BLaER1 (cell line): ENCODE measurements around the gene R3HDM2.

ENCODE experiments used
- H3K27ac ChIP-seq: shearing (Covaris generic); formaldehyde crosslinking; 2 replicates; pipeline ENCODE4 v1.8.1; 2022
- H3K27me3 ChIP-seq: shearing (Covaris generic); formaldehyde crosslinking; 2 replicates; pipeline ENCODE4 v1.8.1; 2022
- H3K36me3 ChIP-seq: shearing (Covaris generic); formaldehyde crosslinking; 2 replicates; pipeline ENCODE4 v1.8.1; 2022
- H3K4me1 ChIP-seq: shearing (Covaris generic); formaldehyde crosslinking; 2 replicates; pipeline ENCODE4 v1.8.1; 2022
- H3K4me2 ChIP-seq: shearing (Covaris generic); formaldehyde crosslinking; 2 replicates; pipeline ENCODE4 v1.8.1; 2022
- H3K4me3 ChIP-seq: shearing (Covaris generic); formaldehyde crosslinking; 2 replicates; pipeline ENCODE4 v1.8.1; 2022
- H3K9ac ChIP-seq: shearing (Covaris generic); formaldehyde crosslinking; 2 replicates; pipeline ENCODE4 v1.8.1; 2022
- H3K9me3 ChIP-seq: shearing (Covaris generic); formaldehyde crosslinking; 2 replicates; pipeline ENCODE4 v1.8.1; 2022
- H4K20me1 ChIP-seq: shearing (Covaris generic); formaldehyde crosslinking; 2 replicates; pipeline ENCODE4 v1.8.1; 2022
- Cebpa-rat ChIP-seq: shearing (Covaris generic); IDR thresholded peaks from 2 replicates; pipeline ENCODE4 v1.8.1; 2022

The R3HDM2 gene

DNA sequence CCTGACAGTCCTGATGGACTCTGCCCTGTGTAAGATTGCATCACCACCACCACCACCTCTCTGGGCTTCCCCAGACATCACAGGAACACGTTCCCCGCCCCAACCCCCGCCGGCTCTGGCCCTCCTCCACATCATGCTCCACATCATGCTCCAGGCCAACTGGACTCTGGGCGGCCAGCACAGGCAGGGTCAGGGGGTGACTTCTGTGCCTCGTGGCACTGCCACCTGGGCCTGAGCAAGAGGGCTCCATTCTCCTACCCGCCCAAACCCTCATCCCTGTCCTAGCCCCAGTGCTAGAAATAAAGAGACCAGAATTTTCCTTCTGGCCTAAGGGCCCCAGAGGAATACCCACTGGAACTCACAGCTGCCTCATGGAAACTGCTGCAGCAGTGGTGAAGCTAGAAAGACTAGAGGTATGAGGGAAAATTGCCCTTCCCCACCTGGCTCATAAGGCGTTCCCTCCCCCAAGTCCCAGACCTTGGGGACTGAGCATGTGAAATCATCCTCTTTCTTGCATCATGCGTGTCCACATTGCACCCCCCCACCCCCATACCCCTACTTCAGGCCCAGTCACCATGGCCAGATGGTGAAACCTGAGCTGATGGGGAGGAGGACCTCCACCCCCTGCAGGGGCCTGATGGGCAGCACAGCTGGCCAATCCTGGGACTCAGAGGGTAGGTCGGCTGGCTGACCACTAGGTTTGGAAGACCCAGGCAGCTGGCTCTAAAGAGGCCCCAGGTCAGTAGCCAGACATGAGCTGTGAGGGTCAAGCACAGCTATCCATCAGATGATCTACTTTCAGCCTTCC, 23.9 kb upstream of the R3HDM2 start, which contains the start of gene INHBE:
Gene INHBE (plus strand): TSS at position 742 of the 808 bp plus-strand sequence. CDS start 230 bp downstream, outside the sequence.
- peak; percentile 62; the same call in 1 of the 2 replicates for TF ChIP-seq Cebpa-rat
- Histone ChIP-seq H3K9me3 (no peaks in the 10 kb centered on the region), H3K27ac (peak within 1 kb of the TSS; percentile 69), H4K20me1 (no peaks in the 10 kb centered on the region), H3K4me2 (peak within 1 kb of the TSS; percentile 59), H3K36me3 (no peaks in the 10 kb centered on the region), H3K9ac (peak within 1 kb of the TSS; percentile 49), H3K27me3 (no peaks in the 10 kb centered on the region), H3K4me3 (peak within 1 kb of the TSS; percentile 35; the same call in 1 of the 2 replicates), H3K4me1 (peaks cover 74% of the 10 kb centered on the region)

DNA sequence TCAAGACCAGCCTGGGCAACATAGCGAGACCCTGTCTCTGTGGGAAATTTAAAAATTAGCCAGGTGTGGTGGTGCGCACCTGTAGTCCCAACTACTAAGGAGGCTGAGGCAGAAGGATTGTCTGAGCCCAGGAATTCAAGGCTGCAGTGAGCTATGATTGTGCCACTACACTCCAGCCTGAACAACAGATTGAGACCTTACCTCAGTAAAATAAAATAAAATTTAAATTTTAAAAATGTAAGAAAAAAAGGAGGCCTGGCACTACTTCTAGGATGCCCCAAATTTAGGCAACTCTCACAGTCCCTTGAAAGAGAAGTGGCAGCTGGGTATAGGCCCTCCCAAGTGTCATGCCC, 23.3 kb upstream of the R3HDM2 start:
- peak overlapping the region; percentile 69 for H3K27ac ChIP-seq
- H3K9ac ChIP-seq, result 0 out of 2 replicates have a peak overlapping the region, but pooled peaks have one; percentile 49
- H3K4me1 ChIP-seq, result peaks cover 74% of the 10 kb centered on the region
- no peaks in the 10 kb centered on the region for H3K9me3 ChIP-seq
- no peaks in the 10 kb centered on the region for H3K27me3 ChIP-seq
- no peaks in the 10 kb centered on the region for H4K20me1 ChIP-seq
- H3K36me3 ChIP-seq, result no peaks in the 10 kb centered on the region
- TF ChIP-seq Cebpa-rat, result no peak; the same call in 1 of the 2 replicates
- no peak overlapping the region for H3K4me3 ChIP-seq
- peak overlapping the region; percentile 59 for H3K4me2 ChIP-seq

- Histone ChIP-seq H3K4me3 (no peak overlapping the region), H3K27ac (peak overlapping the region; percentile 69), H3K4me1 (peaks cover 66% of the 10 kb centered on the region), H4K20me1 (no peaks in the 10 kb centered on the region), H3K27me3 (no peaks in the 10 kb centered on the region), H3K9ac (0 out of 2 replicates have a peak overlapping the region, but pooled peaks have one; percentile 38), H3K9me3 (no peaks in the 10 kb centered on the region), H3K4me2 (peak overlapping the region; percentile 81), H3K36me3 (no peaks in the 10 kb centered on the region)
- TF ChIP-seq Cebpa-rat, result no peak
These were observed 22.2 kb upstream of the R3HDM2 start for GRCh38 chr12:57452937-57453509.

GRCh38 chr12:57452181-57452936, 21.5 kb upstream of the R3HDM2 start:
- peak overlapping the region; percentile 69 for H3K27ac ChIP-seq
- peak overlapping the region; percentile 81 for H3K4me2 ChIP-seq
- no peaks in the 10 kb centered on the region for H3K36me3 ChIP-seq

GRCh38 chr12:57451233-57451778, 20.5 kb upstream of the R3HDM2 start:
- H3K36me3 ChIP-seq, result no peaks in the 10 kb centered on the region
- TF ChIP-seq Cebpa-rat, result no peak
- H4K20me1 ChIP-seq, result no peaks in the 10 kb centered on the region
- H3K4me2 ChIP-seq, result peak overlapping the region; percentile 81
- H3K4me1 ChIP-seq, result peaks cover 54% of the 10 kb centered on the region
- 0 out of 2 replicates have a peak overlapping the region, but pooled peaks have one; percentile 18 for H3K27ac ChIP-seq
- H3K4me3 ChIP-seq, result no peak overlapping the region
- H3K27me3 ChIP-seq, result no peaks in the 10 kb centered on the region
- H3K9ac ChIP-seq, result no peak overlapping the region
- H3K9me3 ChIP-seq, result no peaks in the 10 kb centered on the region

More at GRCh38 chr12:57452181-57452936, 21.5 kb upstream of the R3HDM2 start:
- Histone ChIP-seq H3K27me3 (no peaks in the 10 kb centered on the region), H3K9ac (peak overlapping the region; percentile 38; the same call in 1 of the 2 replicates), H4K20me1 (no peaks in the 10 kb centered on the region), H3K4me1 (peaks cover 61% of the 10 kb centered on the region), H3K9me3 (no peaks in the 10 kb centered on the region), H3K4me3 (no peak overlapping the region)
- no peak for TF ChIP-seq Cebpa-rat

DNA sequence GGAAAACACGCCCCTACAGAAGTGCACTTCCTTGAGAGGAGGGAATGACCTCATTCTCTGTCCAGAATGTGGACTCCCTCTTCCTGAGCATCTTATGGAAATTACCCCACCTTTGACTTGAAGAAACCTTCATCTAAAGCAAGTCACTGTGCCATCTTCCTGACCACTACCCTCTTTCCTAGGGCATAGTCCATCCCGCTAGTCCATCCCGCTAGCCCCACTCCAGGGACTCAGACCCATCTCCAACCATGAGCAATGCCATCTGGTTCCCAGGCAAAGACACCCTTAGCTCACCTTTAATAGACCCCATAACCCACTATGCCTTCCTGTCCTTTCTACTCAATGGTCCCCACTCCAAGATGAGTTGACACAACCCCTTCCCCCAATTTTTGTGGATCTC, 19.2 kb upstream of the R3HDM2 start:
- no peaks in the 10 kb centered on the region for H4K20me1 ChIP-seq
- no peaks in the 10 kb centered on the region for H3K27me3 ChIP-seq
- no peak overlapping the region for H3K9ac ChIP-seq
- H3K27ac ChIP-seq, result no peak overlapping the region
- H3K36me3 ChIP-seq, result no peaks in the 10 kb centered on the region
- H3K9me3 ChIP-seq, result no peaks in the 10 kb centered on the region
- no peak for TF ChIP-seq Cebpa-rat
- no peak overlapping the region for H3K4me2 ChIP-seq
- no peak overlapping the region for H3K4me3 ChIP-seq
- H3K4me1 ChIP-seq, result peaks cover 41% of the 10 kb centered on the region

DNA sequence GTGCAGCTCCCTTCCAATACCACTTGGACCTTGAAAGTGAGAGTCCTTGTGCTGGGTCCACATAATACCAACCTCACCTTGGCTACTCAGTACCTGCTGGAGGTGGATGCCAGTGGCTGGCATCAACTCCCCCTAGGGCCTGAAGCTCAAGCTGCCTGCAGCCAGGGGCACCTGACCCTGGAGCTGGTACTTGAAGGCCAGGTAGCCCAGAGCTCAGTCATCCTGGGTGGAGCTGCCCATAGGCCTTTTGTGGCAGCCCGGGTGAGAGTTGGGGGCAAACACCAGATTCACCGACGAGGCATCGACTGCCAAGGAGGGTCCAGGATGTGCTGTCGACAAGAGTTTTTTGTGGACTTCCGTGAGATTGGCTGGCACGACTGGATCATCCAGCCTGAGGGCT, 18.5 kb upstream of the R3HDM2 start:
- Histone ChIP-seq H3K4me3 (no peak overlapping the region), H3K36me3 (no peaks in the 10 kb centered on the region), H3K27ac (no peak overlapping the region), H4K20me1 (no peaks in the 10 kb centered on the region), H3K27me3 (no peaks in the 10 kb centered on the region), H3K9me3 (no peaks in the 10 kb centered on the region), H3K9ac (no peak overlapping the region), H3K4me2 (no peak overlapping the region), H3K4me1 (peaks cover 35% of the 10 kb centered on the region)
- no peak for TF ChIP-seq Cebpa-rat

DNA sequence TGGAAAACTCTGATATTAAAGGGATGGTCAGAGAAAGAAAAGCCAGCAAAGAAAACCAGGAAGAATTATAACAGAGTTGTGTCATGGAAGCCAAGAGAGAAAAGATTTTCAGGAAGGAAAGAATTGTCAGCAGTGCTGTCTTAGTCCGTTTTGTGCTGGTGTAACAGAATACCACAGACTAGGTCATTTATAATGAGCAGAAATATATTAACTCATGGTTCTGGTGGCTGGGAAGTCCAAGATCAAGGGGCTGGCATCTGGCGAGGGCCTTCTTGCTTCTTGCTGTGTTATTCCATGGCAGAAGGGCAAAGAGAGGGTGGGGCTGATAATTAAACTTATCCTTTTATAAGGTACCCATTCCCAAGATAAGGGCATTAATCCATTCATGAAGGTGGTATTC, 17.8 kb upstream of the R3HDM2 start:
- TF ChIP-seq Cebpa-rat, result no peak

GRCh38 chr12:57446292-57446960, 15.6 kb upstream of the R3HDM2 start:
- Histone ChIP-seq H3K27ac (no peak overlapping the region), H3K4me2 (no peak overlapping the region), H3K4me1 (peaks cover 5% of the 10 kb centered on the region), H3K9ac (no peak overlapping the region), H4K20me1 (no peaks in the 10 kb centered on the region), H3K4me3 (no peak overlapping the region), H3K9me3 (peaks cover 8% of the 10 kb centered on the region; the same call in 1 of the 2 replicates), H3K27me3 (no peaks in the 10 kb centered on the region), H3K36me3 (no peaks in the 10 kb centered on the region)
- TF ChIP-seq Cebpa-rat, result no peak

More for the DNA sequence above, 17.8 kb upstream of the R3HDM2 start:
- H4K20me1 ChIP-seq, result no peaks in the 10 kb centered on the region
- H3K4me3 ChIP-seq, result no peak overlapping the region
- H3K9me3 ChIP-seq, result no peaks in the 10 kb centered on the region
- H3K9ac ChIP-seq, result no peak overlapping the region
- H3K27ac ChIP-seq, result no peak overlapping the region
- H3K4me2 ChIP-seq, result no peak overlapping the region
- no peaks in the 10 kb centered on the region for H3K27me3 ChIP-seq
- no peaks in the 10 kb centered on the region for H3K36me3 ChIP-seq
- peaks cover 28% of the 10 kb centered on the region for H3K4me1 ChIP-seq
